Activated CD4-positive, CD25-positive, alpha-beta regulatory T cell treated with anti-CD3 and anti-CD28 coated beads, Interleukin-2, amount 50 U/mL, for 16 hours (primary cell): ENCODE results near the gene RNF26.
"Not testable (repeated sequence)": the region's sequence is repeated elsewhere in the genome, so short reads cannot be mapped to it uniquely, and the experiment has no call there.

Source experiments
- DNase-seq: peaks from one replicate; pipeline ENCODE4 v3.0.0-alpha.2; 2020; ENCODE audit warnings: low read depth, low spot score

RNF26 gene

GRCh38 chr11:119371778-119372182, 37.5 kb downstream of the RNF26 start:
- DNase-seq, result no peak

GRCh38 chr11:119372260-119373058, 38.1 kb downstream of the RNF26 start:
- DNase-seq, result no peak

GRCh38 chr11:119373059-119373920, 39.0 kb downstream of the RNF26 start:
- DNase-seq, result no peak

DNA sequence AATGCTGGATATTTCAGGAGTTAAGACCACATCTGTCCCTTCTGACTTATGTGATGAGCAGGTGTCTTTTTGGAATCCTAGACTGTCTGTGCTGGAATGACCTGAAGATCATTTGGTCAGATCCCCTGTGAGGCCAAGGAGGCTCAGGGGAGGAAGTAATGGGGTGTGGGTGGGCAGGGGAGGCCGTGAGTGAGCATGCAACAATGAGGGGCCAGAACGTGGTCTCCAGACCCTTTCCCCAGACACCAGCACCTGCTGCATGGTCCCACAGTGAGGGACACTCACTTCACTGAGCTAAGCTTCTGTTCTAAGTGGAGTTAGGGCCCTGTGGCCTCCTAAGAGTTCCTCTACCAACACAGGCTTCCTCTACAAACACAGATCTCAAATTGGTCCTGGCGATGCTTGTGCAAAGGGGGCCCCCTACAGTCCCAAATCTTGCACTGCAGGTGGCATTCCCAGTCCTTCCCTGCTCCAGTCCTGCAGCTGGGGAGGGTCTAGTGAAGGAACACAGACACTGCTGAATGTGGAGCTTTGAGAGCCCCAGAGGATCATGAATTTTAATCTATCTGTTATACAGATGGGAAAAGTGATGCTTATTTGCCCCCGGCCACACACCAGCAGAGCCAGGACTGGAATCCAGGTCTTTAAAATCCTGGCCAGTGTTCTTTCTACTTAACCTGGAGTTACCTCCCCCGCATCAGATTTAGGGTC, 39.7 kb downstream of the RNF26 start:
- DNase-seq, result no peak

DNA sequence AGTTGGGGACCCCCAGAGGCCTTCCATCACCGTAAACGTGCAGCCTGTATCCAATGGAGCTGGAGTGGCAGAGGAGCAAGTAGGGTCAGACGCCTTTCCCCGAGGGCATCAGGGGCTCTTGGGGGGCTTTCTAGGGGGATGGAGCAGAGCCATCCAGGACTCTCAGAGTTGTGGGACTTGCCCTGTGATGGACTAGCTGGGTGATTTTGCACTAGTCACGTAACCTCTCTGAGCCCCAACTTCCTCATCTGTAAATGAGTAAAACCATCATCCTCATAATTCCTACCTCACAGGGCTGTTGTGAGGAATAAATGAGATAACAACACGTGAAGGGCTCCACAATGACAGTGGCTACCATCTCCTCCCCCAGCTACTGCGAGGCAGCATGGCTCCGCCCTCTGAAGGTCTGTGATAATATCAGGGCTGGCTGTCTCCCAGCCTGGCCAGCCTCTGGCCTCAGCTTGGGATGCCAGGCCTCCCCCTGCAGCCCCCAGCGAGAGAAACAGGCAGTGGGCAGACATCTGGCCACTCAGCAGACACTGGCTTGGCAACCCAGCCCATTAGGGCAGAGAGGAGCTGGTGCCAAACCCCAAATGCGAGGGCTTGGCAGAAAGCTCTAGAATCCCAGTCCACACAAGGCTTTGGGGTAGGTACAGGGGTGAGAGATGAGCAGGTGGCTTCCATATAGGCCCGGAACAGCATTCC, 40.5 kb downstream of the RNF26 start:
- DNase-seq, result no peak

DNA sequence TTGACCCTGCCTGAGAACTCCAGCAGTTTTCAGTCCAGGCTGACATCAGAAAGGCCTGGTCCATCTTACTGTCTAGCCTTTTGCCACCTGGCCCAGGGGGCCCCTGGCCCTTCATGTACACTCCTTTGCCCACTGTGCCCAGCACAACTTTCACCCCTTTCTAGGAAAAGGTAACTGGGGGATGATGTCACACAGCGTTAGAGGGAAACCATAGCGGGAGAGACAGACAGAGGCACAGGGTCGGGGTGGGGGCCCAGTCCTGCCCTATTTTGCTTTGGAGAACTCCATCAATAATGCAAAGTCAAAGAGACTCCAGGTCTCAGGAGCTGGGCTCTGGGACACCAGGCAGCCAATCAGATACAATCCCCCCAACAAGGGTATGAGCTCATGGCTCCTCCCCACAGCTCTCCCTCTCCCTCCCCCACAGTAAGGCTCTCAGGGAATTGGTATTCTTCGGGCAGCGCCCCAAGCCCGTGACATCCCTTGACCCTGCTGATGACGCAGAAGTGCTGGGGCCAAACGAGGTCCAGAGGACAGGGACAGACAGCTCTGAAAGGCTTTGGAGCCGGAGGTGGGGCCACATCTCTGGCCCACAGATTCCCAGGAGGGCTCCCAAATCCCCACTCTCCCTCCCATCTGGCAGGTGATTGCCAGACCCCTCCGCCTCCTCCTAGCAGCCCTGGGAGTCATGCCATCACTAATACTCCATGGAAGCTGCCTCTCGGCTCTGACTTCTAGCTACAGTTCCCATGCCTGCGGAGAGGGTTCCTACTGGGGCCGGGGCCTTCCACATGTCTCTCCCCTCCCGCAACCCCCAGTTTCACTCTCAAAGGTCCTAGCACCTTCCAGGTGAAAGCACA, 41.2 kb downstream of the RNF26 start:
- no peak for DNase-seq

GRCh38 chr11:119376197-119376847, 42.0 kb downstream of the RNF26 start:
- DNase-seq, result no peak

- no peak for DNase-seq
Measured at GRCh38 chr11:119377112-119377901, 43.0 kb downstream of the RNF26 start.

GRCh38 chr11:119377961-119378667, 43.8 kb downstream of the RNF26 start:
- no peak for DNase-seq

DNA sequence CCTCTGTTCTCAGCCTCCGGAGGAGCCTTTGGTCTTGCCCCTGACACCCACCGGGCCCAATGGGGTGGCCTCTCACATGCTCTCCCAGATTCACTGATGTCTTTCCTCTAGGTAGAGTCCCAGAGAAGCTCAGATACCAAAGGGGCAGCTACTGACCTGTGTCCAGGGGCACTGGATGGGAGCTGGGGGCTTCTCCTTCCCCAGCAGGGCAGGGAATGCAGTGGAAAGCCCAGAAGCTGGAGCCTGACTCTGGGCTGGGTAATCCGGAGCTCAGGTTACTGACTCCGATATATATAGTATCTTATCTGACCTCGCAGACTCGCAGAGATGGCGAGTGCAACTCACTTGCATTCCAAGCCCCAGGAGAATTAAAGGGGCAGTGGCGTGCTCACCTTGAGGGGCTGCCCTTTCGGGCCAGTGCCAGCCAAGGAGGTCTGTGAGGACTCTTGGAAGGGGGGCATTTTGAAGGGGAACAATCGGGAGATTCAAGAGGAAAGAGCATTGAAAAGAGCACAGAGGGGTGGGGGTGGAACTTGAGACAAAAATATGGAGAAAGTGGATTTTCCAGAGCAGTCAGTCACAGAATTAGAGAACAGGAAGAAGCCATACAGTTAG, 44.6 kb downstream of the RNF26 start:
- no peak for DNase-seq

- DNase-seq, result no peak
Measured at GRCh38 chr11:119380160-119380826, 46.0 kb downstream of the RNF26 start.

GRCh38 chr11:119380827-119381180, 46.5 kb downstream of the RNF26 start:
- no peak for DNase-seq

DNA sequence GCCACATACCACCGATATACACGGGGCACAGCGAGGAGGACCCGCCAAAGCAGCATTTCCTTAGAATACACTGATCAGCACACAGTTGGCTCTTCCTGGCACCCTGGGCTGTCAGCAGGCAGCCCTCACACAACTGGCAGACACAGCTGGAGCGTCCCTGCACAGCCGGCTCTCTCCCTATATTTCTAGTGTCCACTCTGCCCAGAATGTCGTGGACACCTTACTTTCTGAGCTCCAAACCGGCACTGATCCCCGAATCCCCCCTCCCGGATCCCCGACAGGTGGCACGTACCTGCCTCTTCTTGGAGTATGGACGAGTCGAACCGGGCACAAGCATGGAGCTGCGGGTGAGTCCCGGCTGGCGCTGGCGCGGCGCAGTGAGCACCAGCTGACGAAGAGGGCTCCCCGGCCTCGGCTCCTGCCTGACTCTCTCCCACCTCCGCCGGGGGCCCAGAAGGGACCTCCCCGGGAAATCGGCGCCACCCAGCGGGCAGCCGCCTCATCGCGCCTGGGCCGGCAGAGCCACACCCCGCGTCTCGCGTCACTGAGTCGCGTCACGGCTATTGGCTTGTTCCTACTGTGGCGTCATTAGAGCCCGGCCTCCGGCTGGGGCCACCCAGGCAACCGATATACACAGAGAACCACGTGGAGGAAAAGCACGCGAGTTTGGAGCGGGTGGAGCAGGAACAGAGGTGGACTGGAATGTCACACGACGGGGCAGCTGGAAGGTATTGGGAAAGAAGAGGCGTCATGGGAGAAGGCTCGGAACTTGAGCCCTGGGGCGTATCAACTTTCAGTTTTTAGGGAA, 47.1 kb downstream of the RNF26 start, which contains the start of gene USP2:
USP2 (minus strand) TSS at position 510 of the 808 bp plus-strand sequence. CDS start 8,210 bp downstream, outside the sequence.
- peak; percentile 89 for DNase-seq

GRCh38 chr11:119382101-119382500, 47.8 kb downstream of the RNF26 start:
- no peak for DNase-seq

GRCh38 chr11:119382513-119382912, 48.2 kb downstream of the RNF26 start:
- DNase-seq, result not testable (repeated sequence)

DNA sequence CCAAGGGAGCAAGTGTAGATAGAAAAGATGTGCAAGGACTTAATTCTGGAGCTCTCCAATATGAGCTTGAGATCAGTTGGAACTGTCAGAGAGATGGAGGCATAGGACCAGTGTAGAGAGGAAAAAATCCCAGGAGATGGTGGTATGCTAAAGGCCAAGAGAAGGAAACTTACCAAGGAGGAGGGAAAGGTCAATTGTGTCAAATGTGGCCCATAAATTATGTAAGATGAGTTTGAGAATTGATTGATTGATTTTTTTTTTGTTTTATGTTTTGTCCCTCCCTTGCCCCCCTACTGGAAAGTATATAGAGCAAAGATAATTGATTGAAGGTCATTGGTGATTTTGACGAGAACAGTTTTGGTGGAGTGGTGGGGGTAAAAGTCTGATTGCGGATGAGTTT, 50.0 kb downstream of the RNF26 start:
- no peak for DNase-seq
